ENCODE data around the gene YPEL2.
"Not testable (repeated sequence)": the region's sequence is repeated elsewhere in the genome, so short reads cannot be mapped to it uniquely, and the experiment has no call there.

The YPEL2 gene

DNA sequence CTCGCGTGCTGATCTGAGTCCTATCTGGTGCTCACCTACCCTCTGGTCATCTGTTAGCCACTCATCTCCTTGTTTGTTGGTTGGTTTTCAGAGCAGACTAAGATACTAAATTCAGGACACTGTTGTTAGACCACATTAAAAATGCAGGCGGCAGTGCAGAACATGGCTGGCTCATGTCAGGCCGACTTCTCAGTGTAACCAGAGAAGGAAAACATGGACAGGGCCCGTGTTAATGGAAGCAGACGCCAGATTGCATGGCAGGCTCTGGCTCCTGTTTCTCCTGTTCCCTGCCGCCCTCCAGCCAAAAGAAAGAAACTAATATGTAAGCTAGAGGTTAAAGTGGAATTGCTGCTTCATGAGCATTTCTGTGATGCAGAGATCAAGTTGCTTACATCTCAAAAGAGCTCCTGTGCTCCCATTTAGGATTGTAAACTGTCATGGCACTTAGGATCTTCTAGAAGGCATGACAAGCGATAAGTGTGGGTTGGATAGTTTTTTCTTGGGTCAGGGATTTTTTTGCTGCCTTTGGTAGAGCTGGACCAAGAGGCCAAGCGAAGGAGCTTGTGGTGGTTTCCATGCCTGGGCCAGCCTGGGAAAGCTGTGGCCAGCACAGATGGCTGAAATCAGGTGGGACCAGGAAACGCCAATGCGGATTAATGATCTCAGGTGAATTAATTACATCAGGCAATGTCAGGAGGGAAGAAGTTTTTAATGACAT lies 56.1 kb downstream of the YPEL2 start:
- H3K4me3 ChIP-seq (ENCODE audit: control insufficient read depth, low read depth, low read length) = no peak overlapping the region
- no peak for DNase-seq (ENCODE audit: low read depth)
- TF ChIP-seq, protein P1, sequence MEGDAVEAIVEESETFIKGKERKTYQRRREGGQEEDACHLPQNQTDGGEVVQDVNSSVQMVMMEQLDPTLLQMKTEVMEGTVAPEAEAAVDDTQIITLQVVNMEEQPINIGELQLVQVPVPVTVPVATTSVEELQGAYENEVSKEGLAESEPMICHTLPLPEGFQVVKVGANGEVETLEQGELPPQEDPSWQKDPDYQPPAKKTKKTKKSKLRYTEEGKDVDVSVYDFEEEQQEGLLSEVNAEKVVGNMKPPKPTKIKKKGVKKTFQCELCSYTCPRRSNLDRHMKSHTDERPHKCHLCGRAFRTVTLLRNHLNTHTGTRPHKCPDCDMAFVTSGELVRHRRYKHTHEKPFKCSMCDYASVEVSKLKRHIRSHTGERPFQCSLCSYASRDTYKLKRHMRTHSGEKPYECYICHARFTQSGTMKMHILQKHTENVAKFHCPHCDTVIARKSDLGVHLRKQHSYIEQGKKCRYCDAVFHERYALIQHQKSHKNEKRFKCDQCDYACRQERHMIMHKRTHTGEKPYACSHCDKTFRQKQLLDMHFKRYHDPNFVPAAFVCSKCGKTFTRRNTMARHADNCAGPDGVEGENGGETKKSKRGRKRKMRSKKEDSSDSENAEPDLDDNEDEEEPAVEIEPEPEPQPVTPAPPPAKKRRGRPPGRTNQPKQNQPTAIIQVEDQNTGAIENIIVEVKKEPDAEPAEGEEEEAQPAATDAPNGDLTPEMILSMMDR (IDR thresholded peaks at IDR 0.05; ENCODE audit: control insufficient read depth, insufficient read depth, low read depth, low read length, missing control alignments) = no peak

DNA sequence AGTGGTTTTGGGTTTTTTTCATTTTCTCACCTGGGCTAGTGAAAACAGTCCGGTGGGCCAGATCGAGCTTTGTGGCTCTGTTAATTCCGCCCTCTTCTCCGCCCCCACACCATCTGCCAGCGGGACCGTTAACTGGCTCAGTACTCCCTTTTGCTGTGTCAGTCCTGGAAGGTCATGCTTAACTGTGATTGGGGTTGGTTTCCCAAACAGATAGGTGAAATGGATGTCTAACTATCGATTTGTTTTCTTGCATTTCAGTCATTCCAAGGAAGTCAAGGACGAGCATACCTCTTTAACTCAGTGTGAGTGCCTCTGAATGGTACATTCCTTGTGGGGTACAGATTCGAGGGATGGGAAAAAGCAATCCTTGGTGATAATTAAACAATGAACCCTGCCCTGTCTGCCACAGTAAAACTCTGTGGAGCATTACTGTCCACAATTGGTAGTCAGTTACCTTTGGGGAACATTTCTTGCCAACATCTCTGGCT lies 56.7 kb downstream of the YPEL2 start:
- no peak overlapping the region for H3K4me3 ChIP-seq (ENCODE audit: control insufficient read depth, low read depth, low read length)
- TF ChIP-seq, protein P1 (IDR thresholded peaks at IDR 0.05; ENCODE audit: control insufficient read depth, insufficient read depth, low read depth, low read length, missing control alignments) = no peak

DNA sequence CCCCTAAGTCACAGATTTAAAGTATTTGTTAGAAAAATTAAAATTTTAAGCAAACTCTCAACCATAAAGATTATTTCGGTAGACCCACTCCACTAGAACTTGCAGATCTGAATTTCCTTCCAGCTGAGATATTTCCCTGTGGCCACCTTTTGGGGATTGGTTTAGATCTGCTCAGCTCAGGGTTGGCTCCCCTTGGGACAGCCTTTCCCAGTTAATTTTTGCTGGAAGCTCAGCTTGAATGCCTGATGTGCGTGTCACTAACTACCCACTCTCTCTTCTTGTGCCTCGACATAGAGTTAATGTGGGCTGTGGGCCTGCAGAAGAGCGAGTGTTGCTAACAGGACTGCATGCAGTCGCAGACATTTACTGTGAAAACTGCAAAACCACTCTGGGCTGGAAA lies 57.6 kb downstream of the YPEL2 start:
- no peak for DNase-seq (ENCODE audit: low read depth)
- no peak overlapping the region for H3K4me3 ChIP-seq (ENCODE audit: control insufficient read depth, low read depth, low read length)
- TF ChIP-seq, protein P1 (IDR thresholded peaks at IDR 0.05; ENCODE audit: control insufficient read depth, insufficient read depth, low read depth, low read length, missing control alignments) = no peak

More for the DNA sequence above, 56.7 kb downstream of the YPEL2 start:
- DNase-seq (ENCODE audit: low read depth) = no peak

DNA sequence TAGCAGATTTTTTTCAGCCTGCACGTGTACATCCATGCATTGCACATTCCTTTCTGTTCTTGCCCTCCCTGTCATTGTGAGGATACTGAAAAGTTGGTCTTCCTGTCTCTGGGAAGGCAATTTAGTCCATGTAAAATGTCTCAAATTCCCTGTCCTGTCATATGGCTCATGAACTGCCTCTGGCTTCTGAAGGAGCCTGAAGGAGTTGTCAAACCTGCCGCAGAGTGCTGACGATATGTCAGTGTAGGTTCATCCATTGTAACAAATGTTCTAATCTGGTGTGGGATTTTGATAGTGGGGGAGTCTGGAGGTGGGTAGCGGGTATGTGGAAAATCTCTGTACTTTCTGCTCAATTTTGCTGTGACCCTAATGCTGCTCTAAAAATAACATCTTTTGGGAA lies 59.6 kb downstream of the YPEL2 start:
- no peak for DNase-seq (ENCODE audit: low read depth)
- no peak overlapping the region for H3K4me3 ChIP-seq (ENCODE audit: control insufficient read depth, low read depth, low read length)
- TF ChIP-seq, protein P1 (IDR thresholded peaks at IDR 0.05; ENCODE audit: control insufficient read depth, insufficient read depth, low read depth, low read length, missing control alignments) = no peak

DNA sequence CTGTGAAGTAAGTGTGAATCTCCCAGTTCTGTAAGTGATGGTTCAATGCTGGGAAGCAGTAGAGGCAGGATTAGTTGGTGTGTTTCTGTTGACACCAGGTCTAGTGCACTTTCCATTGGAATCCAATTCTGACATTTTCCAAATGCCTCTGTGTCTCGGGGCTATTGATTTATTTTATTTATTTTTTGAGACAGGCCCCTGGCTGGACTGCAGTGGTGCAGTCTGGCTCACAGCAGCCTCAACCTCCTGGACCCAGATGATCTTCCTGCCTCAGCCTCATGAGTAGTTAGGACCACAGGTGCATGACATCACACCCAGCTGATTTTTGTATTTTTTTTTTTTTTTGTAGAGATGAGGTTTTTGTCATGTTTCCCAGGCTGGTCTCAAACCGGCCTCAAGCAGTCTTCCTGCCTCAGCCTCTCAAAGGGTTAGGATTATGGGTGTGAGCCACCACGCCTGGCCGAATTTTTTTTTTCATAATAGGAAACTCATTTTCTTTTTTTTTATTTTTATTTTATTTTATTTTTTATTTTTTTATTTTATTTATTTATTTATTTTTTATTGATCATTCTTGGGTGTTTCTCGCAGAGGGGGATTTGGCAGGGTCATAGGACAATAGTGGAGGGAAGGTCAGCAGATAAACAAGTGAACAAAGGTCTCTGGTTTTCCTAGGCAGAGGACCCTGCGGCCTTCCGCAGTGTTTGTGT lies 61.7 kb downstream of the YPEL2 start:
- H3K4me3 ChIP-seq (ENCODE audit: control insufficient read depth, low read depth, low read length) = no peak overlapping the region
- no peak for DNase-seq (ENCODE audit: low read depth)
- TF ChIP-seq, protein P1 (IDR thresholded peaks at IDR 0.05; ENCODE audit: control insufficient read depth, insufficient read depth, low read depth, low read length, missing control alignments) = no peak

DNA sequence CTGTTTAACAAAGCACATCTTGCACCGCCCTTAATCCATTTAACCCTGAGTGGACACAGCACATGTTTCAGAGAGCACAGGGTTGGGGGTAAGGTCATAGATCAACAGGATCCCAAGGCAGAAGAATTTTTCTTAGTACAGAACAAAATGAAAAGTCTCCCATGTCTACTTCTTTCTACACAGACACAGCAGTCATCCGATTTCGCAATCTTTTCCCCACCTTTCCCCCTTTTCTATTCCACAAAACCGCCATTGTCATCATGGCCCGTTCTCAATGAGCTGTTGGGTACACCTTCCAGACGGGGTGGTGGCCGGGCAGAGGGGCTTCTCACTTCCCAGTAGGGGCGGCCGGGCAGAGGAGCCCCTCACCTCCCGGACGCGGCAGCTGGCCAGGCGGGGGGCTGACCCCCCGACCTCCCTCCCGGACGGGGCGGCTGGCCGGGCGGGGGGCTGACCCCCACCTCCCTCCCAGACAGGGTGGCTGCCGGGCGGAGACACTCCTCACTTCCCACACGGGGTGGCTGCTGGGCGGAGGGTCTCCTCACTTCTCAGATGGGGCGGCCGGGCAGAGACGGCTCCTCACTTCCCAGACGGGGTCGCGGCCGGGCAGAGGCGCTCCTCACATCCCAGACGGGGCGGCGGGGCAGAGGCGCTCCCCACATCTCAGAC lies 62.4 kb downstream of the YPEL2 start:
- not testable (repeated sequence) for H3K4me3 ChIP-seq (ENCODE audit: control insufficient read depth, low read depth, low read length); DNase-seq (ENCODE audit: low read depth)
